GM12875 (cell line): ENCODE measurements around the gene CISD1.
"Not testable (repeated sequence)": the region's sequence is repeated elsewhere in the genome, so short reads cannot be mapped to it uniquely, and the experiment has no call there.

ENCODE experiments used
- H3K4me3 ChIP-seq: one replicate; pipeline ENCODE4 v1.5.1; 2011; ENCODE audit warnings: low read depth, low read length, control low read depth
- TF ChIP-seq, protein P1 (sequence below): IDR thresholded peaks from 2 replicates; pipeline ENCODE4 v1.5.1; 2011; ENCODE audit warnings: low read depth, mild to moderate bottlenecking, control low read depth, inconsistent platforms, low read length, moderate library complexity, borderline replicate concordance; ENCODE audit not compliant: insufficient read depth

CISD1 gene

DNA sequence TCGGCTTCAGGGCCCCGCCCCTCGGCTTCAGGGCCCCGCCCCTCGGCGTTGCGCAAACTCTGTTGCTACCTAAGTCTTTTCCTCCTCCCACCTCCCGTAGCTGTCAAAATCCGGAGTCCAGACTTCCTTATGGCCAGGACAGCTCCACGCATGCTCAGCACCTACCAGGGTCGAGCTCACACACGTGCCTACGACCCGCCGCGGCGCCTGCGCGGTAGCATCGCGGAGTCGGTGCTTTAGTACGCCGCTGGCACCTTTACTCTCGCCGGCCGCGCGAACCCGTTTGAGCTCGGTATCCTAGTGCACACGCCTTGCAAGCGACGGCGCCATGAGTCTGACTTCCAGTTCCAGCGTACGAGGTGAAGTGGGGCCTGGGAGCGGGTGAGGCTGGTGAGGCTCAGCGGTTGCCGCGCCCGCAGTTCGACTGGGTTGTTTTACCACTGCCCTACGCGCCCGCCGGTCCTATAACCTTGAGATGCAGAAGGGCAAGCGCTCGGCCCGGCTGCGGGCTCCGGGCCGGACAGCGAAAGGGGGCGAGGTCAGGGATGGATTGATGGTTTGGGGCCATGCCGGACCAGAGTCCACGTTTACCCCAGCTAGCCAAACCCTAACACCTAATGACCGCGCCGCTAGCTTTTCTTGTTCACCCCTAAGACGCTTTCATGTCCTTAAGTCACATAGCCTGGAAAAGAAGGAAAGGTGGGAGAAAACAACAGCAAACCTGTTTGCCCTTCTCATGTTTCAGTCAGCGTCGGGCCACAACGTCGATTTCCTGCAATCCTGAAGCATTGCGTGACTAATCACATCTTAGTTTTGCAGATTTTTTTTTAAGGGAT, at the start of gene CISD1:
Gene CISD1, plus strand, starts transcription at position 217 of the 836 bp plus-strand sequence. Its CDS starts 112 bp downstream, at position 329.
- H3K4me3 ChIP-seq: peak within 1 kb of the TSS; percentile 85
- TF ChIP-seq, protein P1, sequence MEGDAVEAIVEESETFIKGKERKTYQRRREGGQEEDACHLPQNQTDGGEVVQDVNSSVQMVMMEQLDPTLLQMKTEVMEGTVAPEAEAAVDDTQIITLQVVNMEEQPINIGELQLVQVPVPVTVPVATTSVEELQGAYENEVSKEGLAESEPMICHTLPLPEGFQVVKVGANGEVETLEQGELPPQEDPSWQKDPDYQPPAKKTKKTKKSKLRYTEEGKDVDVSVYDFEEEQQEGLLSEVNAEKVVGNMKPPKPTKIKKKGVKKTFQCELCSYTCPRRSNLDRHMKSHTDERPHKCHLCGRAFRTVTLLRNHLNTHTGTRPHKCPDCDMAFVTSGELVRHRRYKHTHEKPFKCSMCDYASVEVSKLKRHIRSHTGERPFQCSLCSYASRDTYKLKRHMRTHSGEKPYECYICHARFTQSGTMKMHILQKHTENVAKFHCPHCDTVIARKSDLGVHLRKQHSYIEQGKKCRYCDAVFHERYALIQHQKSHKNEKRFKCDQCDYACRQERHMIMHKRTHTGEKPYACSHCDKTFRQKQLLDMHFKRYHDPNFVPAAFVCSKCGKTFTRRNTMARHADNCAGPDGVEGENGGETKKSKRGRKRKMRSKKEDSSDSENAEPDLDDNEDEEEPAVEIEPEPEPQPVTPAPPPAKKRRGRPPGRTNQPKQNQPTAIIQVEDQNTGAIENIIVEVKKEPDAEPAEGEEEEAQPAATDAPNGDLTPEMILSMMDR: no peak

DNA sequence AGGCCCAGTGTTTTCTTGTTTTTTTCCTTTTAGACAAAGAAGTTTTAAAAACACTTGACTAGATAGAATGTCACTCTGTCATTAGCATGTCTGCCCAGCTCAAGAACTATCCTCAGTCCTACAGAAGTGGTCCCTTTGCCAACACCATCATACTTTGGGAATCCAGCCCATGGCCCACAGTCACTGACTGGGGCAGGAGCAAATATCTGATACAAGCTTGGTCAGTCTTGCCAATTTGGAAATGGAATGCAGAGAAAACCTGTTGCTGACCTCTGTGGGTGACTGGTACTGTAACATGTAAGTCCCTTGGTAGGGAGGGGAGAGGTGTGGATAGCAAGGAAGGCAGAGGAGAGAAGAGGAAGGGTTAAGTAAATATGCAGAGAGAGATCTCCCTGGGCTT, 49.1 kb upstream of the CISD1 start:
- no peak overlapping the region for H3K4me3 ChIP-seq

DNA sequence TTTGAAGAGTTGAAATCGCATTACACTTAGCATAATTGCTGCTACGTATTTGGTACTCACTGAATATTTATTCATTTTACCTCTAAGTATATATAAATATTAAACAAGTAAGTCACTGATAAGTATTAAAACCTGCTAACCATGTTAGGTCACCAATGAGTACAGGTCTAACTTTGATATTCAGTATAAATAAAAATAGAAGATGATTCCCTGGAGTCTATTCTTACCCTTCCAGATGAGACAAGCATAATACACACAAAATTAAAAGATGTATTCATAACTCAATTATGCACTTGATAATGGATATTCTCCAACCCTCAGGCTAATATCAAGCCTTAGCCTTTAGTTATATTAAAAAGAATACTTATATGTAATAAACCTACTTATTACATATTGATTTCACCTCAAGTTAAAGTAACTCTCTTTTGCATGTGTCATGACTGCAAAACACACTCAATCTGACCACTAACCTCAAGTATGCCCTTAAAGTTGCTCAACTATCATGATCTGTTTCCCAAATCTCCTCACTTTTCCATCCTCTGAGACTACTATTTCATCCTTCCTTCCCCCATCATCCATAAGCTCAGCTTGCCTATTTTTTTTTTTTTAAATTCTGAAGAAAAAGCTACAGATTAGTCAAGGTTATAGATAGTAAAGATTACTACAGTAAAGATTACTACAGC, 48.1 kb upstream of the CISD1 start:
- H3K4me3 ChIP-seq: no peak overlapping the region
- TF ChIP-seq, protein P1: no peak

More for the DNA sequence above, 49.1 kb upstream of the CISD1 start:
- TF ChIP-seq, protein P1: no peak

DNA sequence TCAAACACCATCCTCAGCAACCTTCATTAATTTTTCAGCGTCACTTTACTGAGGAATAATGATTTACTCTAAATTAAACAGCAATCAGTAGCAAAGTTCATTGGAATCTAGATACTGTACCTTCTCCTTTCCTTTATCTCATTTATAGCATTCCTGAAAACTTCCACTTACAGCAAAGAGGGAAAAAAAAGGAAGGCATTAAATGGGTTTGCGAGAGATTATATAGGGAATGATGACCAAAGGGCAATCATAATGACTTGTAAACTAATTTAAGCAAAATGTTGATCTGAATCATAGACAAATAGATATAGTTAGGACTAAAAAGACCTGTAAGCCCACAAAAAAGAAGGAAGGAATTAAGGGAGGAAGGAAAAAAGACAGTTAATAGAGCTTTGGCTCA, 43.3 kb upstream of the CISD1 start:
- no peak overlapping the region for H3K4me3 ChIP-seq
- TF ChIP-seq, protein P1: no peak

GRCh38 chr10:58229856-58230255, 39.1 kb upstream of the CISD1 start:
- H3K4me3 ChIP-seq: not testable (repeated sequence)

DNA sequence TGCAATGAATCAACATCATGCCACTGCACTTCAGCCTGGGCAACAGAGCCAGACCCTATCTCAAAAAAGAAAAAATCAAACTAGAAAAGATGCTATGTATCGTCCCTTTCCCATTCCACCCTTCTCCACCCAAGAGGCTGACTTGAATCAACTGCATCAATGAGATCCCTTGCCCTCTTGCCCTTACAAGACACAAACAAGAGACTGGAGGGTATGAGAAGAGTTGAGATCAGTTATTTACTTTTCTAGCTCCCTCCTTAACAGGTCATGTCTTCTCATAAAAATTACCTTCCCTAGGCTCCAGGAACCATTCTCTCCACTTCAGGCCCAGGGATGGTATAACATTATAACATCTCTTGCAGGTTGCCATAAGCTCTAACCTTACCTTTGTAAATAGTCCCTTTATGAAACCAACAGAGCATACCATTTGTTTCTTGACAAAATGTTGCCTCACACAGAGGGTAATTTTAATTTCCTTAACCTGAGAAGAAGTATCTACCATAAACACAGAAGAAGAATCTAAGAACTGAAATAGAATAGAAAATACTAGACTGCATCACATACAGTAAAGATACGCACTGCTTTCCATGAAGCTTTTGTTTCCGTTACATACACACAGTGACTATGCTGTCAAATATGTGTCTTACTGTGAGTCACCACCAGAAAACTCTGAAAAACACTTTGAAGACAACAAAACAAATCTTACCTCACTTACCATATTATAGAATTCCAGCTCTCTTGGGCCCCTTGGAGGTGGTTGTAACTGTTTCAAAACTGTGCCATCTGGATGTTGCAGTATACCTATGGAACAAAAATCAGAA, 31.7 kb upstream of the CISD1 start:
- no peak overlapping the region for H3K4me3 ChIP-seq
- TF ChIP-seq, protein P1: no peak

DNA sequence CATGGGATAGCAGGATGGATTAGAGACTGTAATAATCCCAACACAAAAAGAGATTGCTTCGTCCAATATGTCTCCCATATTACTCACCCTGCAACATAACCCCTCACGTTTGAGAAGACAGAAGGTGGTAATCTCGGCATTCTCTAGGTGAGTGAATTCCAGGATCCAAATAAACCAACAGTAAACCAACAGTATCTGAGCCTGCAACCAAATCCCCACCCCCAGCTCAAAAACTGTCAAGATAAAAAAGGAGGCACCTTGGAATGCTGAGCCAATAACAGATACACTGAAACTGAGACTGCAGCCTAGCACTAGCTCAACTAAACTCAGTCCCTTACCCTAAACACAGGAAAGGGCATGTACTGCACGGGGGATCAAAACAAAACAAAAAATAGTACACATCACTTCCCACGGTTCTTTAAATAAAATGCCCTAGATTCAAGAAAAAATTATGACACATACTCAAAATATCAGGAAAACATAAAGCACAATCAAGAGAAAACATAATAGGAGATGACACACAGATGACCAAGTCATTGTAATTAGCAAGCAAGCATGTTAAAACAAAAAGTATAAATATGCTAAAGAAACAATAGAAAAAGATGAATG, 29.3 kb upstream of the CISD1 start:
- TF ChIP-seq, protein P1: no peak
- no peak overlapping the region for H3K4me3 ChIP-seq
